ENCODE data around the gene ACP2.
"Not testable (repeated sequence)": the region's sequence is repeated elsewhere in the genome, so short reads cannot be mapped to it uniquely, and the experiment has no call there.

The ACP2 gene

GRCh38 chr11:47192111-47192510 lies 56.5 kb downstream of the ACP2 start:
- no peaks in the 10 kb centered on the region for H3K9me3 ChIP-seq (ENCODE audit: control insufficient read depth, insufficient read depth, low read length)
- H3K9ac ChIP-seq (ENCODE audit: low read depth, low read length) = no peak overlapping the region
- H3K27ac ChIP-seq (ENCODE audit: low read depth, low read length) = no peak overlapping the region
- H3K4me3 ChIP-seq (ENCODE audit: low read depth, low read length) = no peak overlapping the region
- H3K36me3 ChIP-seq (ENCODE audit: control insufficient read depth, insufficient read depth, low read length) = no peaks in the 10 kb centered on the region
- peaks cover 10% of the 10 kb centered on the region; the same call in 1 of the 2 replicates for H3K27me3 ChIP-seq (ENCODE audit: control insufficient read depth, insufficient read depth, low read length)
- peaks cover 10% of the 10 kb centered on the region for H3K4me1 ChIP-seq (ENCODE audit: control insufficient read depth, insufficient read depth, low read length)

- H3K4me1 ChIP-seq (ENCODE audit: control insufficient read depth, insufficient read depth, low read length) = peaks cover 10% of the 10 kb centered on the region
- H3K4me3 ChIP-seq (ENCODE audit: low read depth, low read length); H3K27ac ChIP-seq (ENCODE audit: low read depth, low read length); H3K36me3 ChIP-seq (ENCODE audit: control insufficient read depth, insufficient read depth, low read length); H3K9ac ChIP-seq (ENCODE audit: low read depth, low read length); H3K9me3 ChIP-seq (ENCODE audit: control insufficient read depth, insufficient read depth, low read length): not testable (repeated sequence)
- peaks cover 10% of the 10 kb centered on the region; the same call in 1 of the 2 replicates for H3K27me3 ChIP-seq (ENCODE audit: control insufficient read depth, insufficient read depth, low read length)
Observed at GRCh38 chr11:47191137-47191536, 57.5 kb downstream of the ACP2 start.
